Osteocyte (in vitro differentiated cells): ENCODE measurements around the gene CACNA1H. TPM values are rescaled to one million over a fixed set of nuclear protein-coding genes. Genes with fewer than 3 reads are reported as not detected.

Source experiments
- DNase-seq: peaks from one replicate; pipeline ENCODE4 v3.0.0; 2021; ENCODE audit warnings: mixed read lengths; ENCODE audit not compliant: unreplicated experiment; ENCODE audit errors: extremely low spot score
- H3K27ac Mint-ChIP-seq: one replicate; pipeline ENCODE4 v1.8.0; 2021; ENCODE audit warnings: mild to moderate bottlenecking, mixed read lengths; ENCODE audit not compliant: unreplicated experiment
- H3K27me3 Mint-ChIP-seq: one replicate; pipeline ENCODE4 v1.8.0; 2021; ENCODE audit warnings: mixed read lengths; ENCODE audit not compliant: unreplicated experiment
- H3K36me3 Mint-ChIP-seq: one replicate; pipeline ENCODE4 v1.8.0; 2021; ENCODE audit warnings: mixed read lengths; ENCODE audit not compliant: unreplicated experiment
- H3K4me1 Mint-ChIP-seq: one replicate; pipeline ENCODE4 v1.8.0; 2021; ENCODE audit warnings: mixed read lengths; ENCODE audit not compliant: unreplicated experiment
- H3K4me3 Mint-ChIP-seq: one replicate; pipeline ENCODE4 v1.8.0; 2021; ENCODE audit warnings: mild to moderate bottlenecking, moderate library complexity, mixed read lengths; ENCODE audit not compliant: unreplicated experiment
- H3K9me3 Mint-ChIP-seq: one replicate; pipeline ENCODE4 v1.8.0; 2021; ENCODE audit warnings: mixed read lengths; ENCODE audit not compliant: unreplicated experiment
- total RNA-seq: library from RNA; stranded (reverse); gene quantifications from 2 replicates; pipeline ENCODE4 v1.2.1, GENCODE V29; 2021
- TF ChIP-seq, protein P1 (sequence below): fragments of 200-600 bp; sonication (generic); IDR thresholded peaks from 2 replicates; pipeline ENCODE4 v1.5.0; 2021; ENCODE audit warnings: antibody characterized with exemption, mild to moderate bottlenecking, moderate library complexity

The CACNA1H gene
- total RNA-seq, 1 donor from 2014 or later = 21.2 TPM

DNA sequence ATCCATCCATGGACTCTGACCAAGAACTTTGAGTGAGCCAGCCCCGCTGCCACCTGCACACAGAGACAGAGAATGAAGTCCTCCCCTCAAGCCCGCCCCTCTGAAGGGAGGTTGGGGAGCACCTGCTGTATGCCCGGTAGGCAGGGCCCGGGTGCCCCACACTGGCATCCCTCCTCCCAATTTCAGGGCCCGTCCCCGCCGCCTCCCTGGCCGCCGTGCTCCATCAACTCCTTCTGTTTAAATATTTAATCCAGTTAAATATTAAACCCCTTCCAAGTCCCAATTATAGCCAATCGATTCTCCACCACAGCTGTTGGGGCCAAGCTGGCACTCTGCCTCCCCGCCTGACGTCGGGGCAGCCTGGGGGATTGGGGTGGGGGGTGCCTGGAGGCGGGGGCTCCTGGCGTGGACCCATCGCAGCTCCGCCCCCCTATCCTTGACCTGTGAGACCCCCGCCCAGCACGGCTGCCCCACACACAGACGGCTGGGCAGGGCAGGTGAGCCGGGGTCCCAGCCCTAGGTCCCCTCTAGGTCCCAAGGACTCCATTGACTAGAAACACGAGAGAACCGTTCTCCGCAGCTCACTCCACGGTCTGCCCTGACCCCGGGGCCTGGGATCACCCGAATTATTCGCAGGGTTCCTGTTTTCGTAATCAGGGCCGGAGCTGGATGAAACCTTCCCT, 18.0 kb upstream of the CACNA1H start:
- Mint-ChIP-seq H3K4me1 (no peaks in the 10 kb centered on the region), H3K36me3 (no peaks in the 10 kb centered on the region), H3K27me3 (no peaks in the 10 kb centered on the region), H3K27ac (no peak overlapping the region), H3K9me3 (no peaks in the 10 kb centered on the region), H3K4me3 (no peak overlapping the region)
- TF ChIP-seq, protein P1, sequence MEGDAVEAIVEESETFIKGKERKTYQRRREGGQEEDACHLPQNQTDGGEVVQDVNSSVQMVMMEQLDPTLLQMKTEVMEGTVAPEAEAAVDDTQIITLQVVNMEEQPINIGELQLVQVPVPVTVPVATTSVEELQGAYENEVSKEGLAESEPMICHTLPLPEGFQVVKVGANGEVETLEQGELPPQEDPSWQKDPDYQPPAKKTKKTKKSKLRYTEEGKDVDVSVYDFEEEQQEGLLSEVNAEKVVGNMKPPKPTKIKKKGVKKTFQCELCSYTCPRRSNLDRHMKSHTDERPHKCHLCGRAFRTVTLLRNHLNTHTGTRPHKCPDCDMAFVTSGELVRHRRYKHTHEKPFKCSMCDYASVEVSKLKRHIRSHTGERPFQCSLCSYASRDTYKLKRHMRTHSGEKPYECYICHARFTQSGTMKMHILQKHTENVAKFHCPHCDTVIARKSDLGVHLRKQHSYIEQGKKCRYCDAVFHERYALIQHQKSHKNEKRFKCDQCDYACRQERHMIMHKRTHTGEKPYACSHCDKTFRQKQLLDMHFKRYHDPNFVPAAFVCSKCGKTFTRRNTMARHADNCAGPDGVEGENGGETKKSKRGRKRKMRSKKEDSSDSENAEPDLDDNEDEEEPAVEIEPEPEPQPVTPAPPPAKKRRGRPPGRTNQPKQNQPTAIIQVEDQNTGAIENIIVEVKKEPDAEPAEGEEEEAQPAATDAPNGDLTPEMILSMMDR = no peak
- DNase-seq = no peak

DNA sequence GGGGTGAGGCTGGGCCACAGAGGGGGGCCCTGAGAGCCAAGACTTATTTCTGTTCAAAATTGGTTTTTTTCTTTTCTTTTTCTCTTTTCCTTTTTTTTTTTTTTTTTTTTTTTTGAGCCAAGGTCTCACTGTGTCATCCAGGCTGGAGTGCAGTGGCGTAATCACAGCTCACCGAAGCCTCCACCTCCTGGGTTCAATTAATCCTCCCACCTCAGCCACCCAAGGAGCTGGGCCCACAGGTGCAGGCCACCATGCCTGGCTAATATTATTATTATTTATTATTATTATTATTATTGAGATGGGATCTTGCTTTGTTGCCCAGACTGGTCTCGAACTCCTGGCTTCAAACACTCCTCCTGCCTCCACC, 17.5 kb upstream of the CACNA1H start:
- no peak for DNase-seq
- TF ChIP-seq, protein P1 = no peak
- no peaks in the 10 kb centered on the region for H3K9me3 Mint-ChIP-seq
- no peak overlapping the region for H3K27ac Mint-ChIP-seq
- no peaks in the 10 kb centered on the region for H3K27me3 Mint-ChIP-seq
- no peak overlapping the region for H3K4me3 Mint-ChIP-seq
- no peaks in the 10 kb centered on the region for H3K36me3 Mint-ChIP-seq
- H3K4me1 Mint-ChIP-seq = no peaks in the 10 kb centered on the region

DNA sequence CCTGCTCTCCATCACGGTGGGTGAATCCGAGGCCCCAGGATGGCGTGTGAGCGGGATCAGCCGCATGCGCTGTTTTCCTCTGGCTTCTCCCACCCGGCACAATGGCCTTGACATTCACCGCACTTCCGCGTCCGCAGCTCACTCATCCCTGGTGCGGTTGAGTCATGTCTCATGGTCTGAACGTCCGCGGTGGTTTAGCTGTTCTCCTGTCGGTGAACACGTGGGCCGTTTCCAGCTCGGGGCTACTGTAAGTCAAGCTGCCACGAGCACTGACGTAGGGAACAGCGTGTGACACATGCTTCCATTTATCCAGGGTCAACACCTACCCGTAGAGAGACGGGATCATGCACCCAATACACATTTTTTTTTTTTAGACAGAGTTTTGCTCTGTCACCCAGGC, 15.3 kb upstream of the CACNA1H start:
- H3K36me3 Mint-ChIP-seq = no peaks in the 10 kb centered on the region
- TF ChIP-seq, protein P1 = no peak
- no peak for DNase-seq
- H3K27ac Mint-ChIP-seq = no peak overlapping the region
- H3K27me3 Mint-ChIP-seq = peaks cover 3% of the 10 kb centered on the region
- H3K4me1 Mint-ChIP-seq = no peaks in the 10 kb centered on the region
- H3K9me3 Mint-ChIP-seq = no peaks in the 10 kb centered on the region
- no peak overlapping the region for H3K4me3 Mint-ChIP-seq

DNA sequence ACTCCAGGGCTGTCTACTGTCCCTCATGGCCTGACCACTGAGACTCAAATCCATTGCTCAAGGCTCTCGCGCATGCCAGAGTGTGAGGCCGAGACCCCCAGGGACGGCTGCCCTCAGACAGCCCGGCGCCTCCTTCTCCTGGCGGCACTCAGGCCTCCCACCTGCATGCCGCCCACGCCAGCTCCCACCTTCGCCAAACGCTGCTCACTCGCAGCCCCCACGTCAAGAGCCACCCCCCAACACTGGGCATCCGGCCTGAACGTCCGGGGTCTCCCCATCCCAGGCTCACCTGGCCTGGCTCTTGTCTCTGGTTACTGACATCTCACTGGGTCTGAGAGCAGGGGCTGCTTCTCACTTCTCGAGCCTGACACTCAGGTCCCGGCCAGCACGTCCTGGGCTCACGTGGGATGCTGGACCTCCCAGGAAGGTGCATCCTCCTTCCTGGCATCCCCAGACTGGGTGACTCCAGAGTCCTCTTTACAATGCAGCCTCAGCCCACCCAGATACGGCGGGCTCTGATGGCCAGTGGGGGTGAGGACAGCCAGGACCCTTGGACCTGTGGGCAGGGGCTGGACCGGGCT, 12.2 kb upstream of the CACNA1H start:
- Mint-ChIP-seq H3K27me3 (peaks cover 6% of the 10 kb centered on the region), H3K36me3 (no peaks in the 10 kb centered on the region), H3K4me3 (no peak overlapping the region), H3K4me1 (peaks cover 1% of the 10 kb centered on the region), H3K9me3 (no peaks in the 10 kb centered on the region), H3K27ac (no peak overlapping the region)
- TF ChIP-seq, protein P1 = no peak
- DNase-seq = no peak

DNA sequence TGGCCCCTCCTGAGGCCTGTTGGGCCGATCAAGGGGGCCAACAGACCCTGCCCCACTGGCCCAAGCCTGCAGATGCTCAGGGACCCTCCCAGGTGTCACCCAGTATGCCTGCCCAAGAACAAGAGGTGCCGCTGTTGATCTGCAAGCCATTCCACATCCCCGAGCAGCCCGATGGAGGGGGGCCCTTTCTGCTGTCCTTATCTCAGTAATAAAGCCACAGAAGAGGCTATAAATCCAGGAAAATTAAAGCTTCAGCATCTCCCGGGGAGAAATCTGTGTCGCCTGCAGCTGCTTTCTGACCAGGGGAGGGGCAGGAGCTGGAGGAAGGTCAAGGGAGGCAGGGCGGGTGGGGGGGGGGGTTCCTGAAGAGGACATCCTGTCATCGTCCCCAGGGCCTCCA, 11.7 kb upstream of the CACNA1H start:
- H3K36me3 Mint-ChIP-seq = no peaks in the 10 kb centered on the region
- no peaks in the 10 kb centered on the region for H3K9me3 Mint-ChIP-seq
- DNase-seq = no peak
- no peak overlapping the region for H3K27ac Mint-ChIP-seq
- no peak overlapping the region for H3K4me3 Mint-ChIP-seq
- TF ChIP-seq, protein P1 = no peak
- H3K27me3 Mint-ChIP-seq = peaks cover 6% of the 10 kb centered on the region
- peaks cover 1% of the 10 kb centered on the region for H3K4me1 Mint-ChIP-seq
